Activated CD4-positive, CD25-positive, alpha-beta regulatory T cell treated with anti-CD3 and anti-CD28 coated beads, Interleukin-2, amount 50 U/mL, for 72 hours (primary cell): Measurements from ENCODE around the gene KLHL25.

Experiments used
- DNase-seq: peaks from one replicate; pipeline ENCODE4 v3.0.0; 2021

Gene KLHL25

GRCh38 chr15:85746641-85747040 lies 48.1 kb downstream of the KLHL25 start:
- DNase-seq: no peak

GRCh38 chr15:85745525-85746150 lies 49.1 kb downstream of the KLHL25 start:
- DNase-seq: no peak

GRCh38 chr15:85745023-85745422 lies 49.7 kb downstream of the KLHL25 start:
- DNase-seq: no peak

GRCh38 chr15:85744579-85744978 lies 50.1 kb downstream of the KLHL25 start:
- DNase-seq: no peak

- no peak for DNase-seq
Observed at GRCh38 chr15:85743392-85744055, 51.2 kb downstream of the KLHL25 start.

GRCh38 chr15:85742186-85742821 lies 52.4 kb downstream of the KLHL25 start:
- DNase-seq: no peak

GRCh38 chr15:85741662-85742061 lies 53.1 kb downstream of the KLHL25 start:
- no peak for DNase-seq

- no peak for DNase-seq
Observed at GRCh38 chr15:85741021-85741421, 53.7 kb downstream of the KLHL25 start.

- no peak for DNase-seq
Observed at GRCh38 chr15:85737061-85737460, 57.7 kb downstream of the KLHL25 start.

- DNase-seq: no peak
Observed at GRCh38 chr15:85733416-85733815, 61.3 kb downstream of the KLHL25 start.

- no peak for DNase-seq
Observed at GRCh38 chr15:85730001-85730820, 64.5 kb downstream of the KLHL25 start.

- no peak for DNase-seq
Observed at GRCh38 chr15:85727068-85727467, 67.7 kb downstream of the KLHL25 start.

- no peak for DNase-seq
Observed at GRCh38 chr15:85726454-85726853, 68.3 kb downstream of the KLHL25 start.

GRCh38 chr15:85725564-85725963 lies 69.2 kb downstream of the KLHL25 start:
- no peak for DNase-seq

- DNase-seq: no peak
Observed at GRCh38 chr15:85725019-85725418, 69.7 kb downstream of the KLHL25 start.

- DNase-seq: no peak
Observed at GRCh38 chr15:85723960-85724945, 70.5 kb downstream of the KLHL25 start.

- DNase-seq: no peak
Observed at GRCh38 chr15:85722374-85723152, 72.2 kb downstream of the KLHL25 start.

GRCh38 chr15:85718981-85719380 lies 75.7 kb downstream of the KLHL25 start:
- DNase-seq: no peak

- no peak for DNase-seq
Observed at GRCh38 chr15:85718271-85718971, 76.3 kb downstream of the KLHL25 start.

GRCh38 chr15:85717212-85717611 lies 77.5 kb downstream of the KLHL25 start:
- DNase-seq: no peak

GRCh38 chr15:85716261-85716660 lies 78.5 kb downstream of the KLHL25 start:
- DNase-seq: no peak
